GM21576 (cell line): ENCODE results near the gene RNF145.
A peak's percentile ranks its signal among the peaks of the same experiment; 100 is the strongest.
"Not testable (repeated sequence)": the region's sequence is repeated elsewhere in the genome, so short reads cannot be mapped to it uniquely, and the experiment has no call there.

ENCODE experiments used
- ATAC-seq: cut with Tn5 transposase; IDR thresholded peaks from one replicate; pipeline ENCODE4 v1.9.1; 2021; ENCODE audit warnings: mild to moderate bottlenecking, moderate library complexity; ENCODE audit not compliant: unreplicated experiment

The RNF145 gene

GRCh38 chr5:159209438-159210209 lies at the start of gene RNF145:
TSS of gene RNF145 (minus strand) at chr5:159209553. CDS start at chr5:159203617, 5,936 bp downstream.
- peak; percentile 65 for ATAC-seq

GRCh38 chr5:159258361-159258760 lies 49.0 kb upstream of the RNF145 start:
- ATAC-seq, result no peak

- no peak for ATAC-seq
These were observed 48.4 kb upstream of the RNF145 start for GRCh38 chr5:159257629-159258283.

- no peak for ATAC-seq
These were observed 47.7 kb upstream of the RNF145 start for GRCh38 chr5:159257007-159257406.

GRCh38 chr5:159252195-159252594 lies 42.8 kb upstream of the RNF145 start:
- no peak for ATAC-seq

- no peak for ATAC-seq
These were observed 39.8 kb upstream of the RNF145 start for GRCh38 chr5:159249158-159249557.

GRCh38 chr5:159244890-159245289 lies 35.5 kb upstream of the RNF145 start:
- ATAC-seq, result no peak

- ATAC-seq, result no peak
These were observed 34.8 kb upstream of the RNF145 start for GRCh38 chr5:159244163-159244562.

GRCh38 chr5:159243385-159243784 lies 34.0 kb upstream of the RNF145 start:
- ATAC-seq, result no peak

- ATAC-seq, result no peak
These were observed 33.3 kb upstream of the RNF145 start for GRCh38 chr5:159242656-159243055.

- no peak for ATAC-seq
These were observed 32.7 kb upstream of the RNF145 start for GRCh38 chr5:159241946-159242552.

- no peak for ATAC-seq
These were observed 31.0 kb upstream of the RNF145 start for GRCh38 chr5:159240301-159240870.

- not testable (repeated sequence) for ATAC-seq
These were observed 26.6 kb upstream of the RNF145 start for GRCh38 chr5:159235871-159236520.

- ATAC-seq, result no peak
These were observed 21.8 kb upstream of the RNF145 start for GRCh38 chr5:159231167-159231566.

- no peak for ATAC-seq
These were observed 21.3 kb upstream of the RNF145 start for GRCh38 chr5:159230657-159231056.

GRCh38 chr5:159228097-159228496 lies 18.7 kb upstream of the RNF145 start:
- not testable (repeated sequence) for ATAC-seq

GRCh38 chr5:159227452-159227851 lies 18.1 kb upstream of the RNF145 start:
- ATAC-seq, result no peak

GRCh38 chr5:159226451-159226850 lies 17.1 kb upstream of the RNF145 start:
- ATAC-seq, result no peak

- ATAC-seq, result no peak
These were observed 15.1 kb upstream of the RNF145 start for GRCh38 chr5:159224471-159224870.

GRCh38 chr5:159223469-159223868 lies 14.1 kb upstream of the RNF145 start:
- no peak for ATAC-seq

- no peak for ATAC-seq
These were observed 10.9 kb upstream of the RNF145 start for GRCh38 chr5:159220206-159220605.
